Karpas-422 (cell line): ENCODE measurements around the gene SEC24D. TPM values are rescaled to one million over a fixed set of nuclear protein-coding genes. Genes with fewer than 3 reads are reported as not detected.

Source experiments
- DNase-seq: peaks from one replicate; pipeline ENCODE4 v3.0.0-alpha.2; 2015
- H2AFZ ChIP-seq: fragments of 200-600 bp; sonication (generic); 2 replicates; pipeline ENCODE4 v1.6.1; 2014; ENCODE audit warnings: antibody characterized with exemption, low read length, mixed read lengths
- H3K27ac ChIP-seq: fragments of 200-600 bp; sonication (generic); 2 replicates; pipeline ENCODE4 v1.5.1; 2014; ENCODE audit warnings: mild to moderate bottlenecking, low read length, moderate library complexity
- H3K27me3 ChIP-seq: fragments of 200-600 bp; sonication (generic); 2 replicates; pipeline ENCODE4 v1.6.1; 2014; ENCODE audit warnings: low read length, mixed read lengths
- H3K36me3 ChIP-seq: fragments of 200-600 bp; sonication (generic); 2 replicates; pipeline ENCODE4 v1.6.1; 2014; ENCODE audit warnings: low read length, mixed read lengths; ENCODE audit not compliant: insufficient read depth
- H3K4me1 ChIP-seq: fragments of 200-600 bp; sonication (generic); 2 replicates; pipeline ENCODE4 v1.6.1; 2014; ENCODE audit warnings: mild to moderate bottlenecking, low read length, mixed read lengths
- H3K4me2 ChIP-seq: fragments of 200-600 bp; sonication (generic); 2 replicates; pipeline ENCODE4 v1.6.1; 2014; ENCODE audit warnings: low read length, low read depth, mild to moderate bottlenecking; ENCODE audit not compliant: poor library complexity, severe bottlenecking
- H3K4me3 ChIP-seq: fragments of 200-600 bp; sonication (generic); 2 replicates; pipeline ENCODE4 v1.5.1; 2014; ENCODE audit warnings: mild to moderate bottlenecking, antibody characterized with exemption, low read length, mixed read lengths
- H3K79me2 ChIP-seq: fragments of 200-600 bp; sonication (generic); 2 replicates; pipeline ENCODE4 v1.6.1; 2014; ENCODE audit warnings: mild to moderate bottlenecking, low read length, mixed read lengths
- H3K9ac ChIP-seq: fragments of 200-600 bp; sonication (generic); 2 replicates; pipeline ENCODE4 v1.6.0; 2014; ENCODE audit warnings: low read length
- H3K9me2 ChIP-seq: fragments of 200-600 bp; sonication (generic), shearing (Covaris generic); replicated peaks from 2 replicates; pipeline ENCODE4 v1.6.0; 2014; ENCODE audit warnings: mild to moderate bottlenecking, low read length, moderate library complexity; ENCODE audit not compliant: insufficient read depth
- H3K9me3 ChIP-seq: fragments of 300-700, 200-600 bp; sonication (generic); 2 replicates; pipeline ENCODE4 v1.6.1; 2014; ENCODE audit warnings: low read length, mixed read lengths
- H4K20me1 ChIP-seq: fragments of 200-600 bp; sonication (generic); 2 replicates; pipeline ENCODE4 v1.6.1; 2014; ENCODE audit warnings: mild to moderate bottlenecking, antibody characterized with exemption, low read length, low read depth; ENCODE audit not compliant: insufficient read depth
- total RNA-seq: library from RNA; depleted of rRNA; stranded (reverse); fragments of >200 nt; shearing (Covaris generic); gene quantifications from 2 replicates; pipeline ENCODE4 v1.2.3, GENCODE V29; 2014; ENCODE audit warnings: low replicate concordance

SEC24D gene
- total RNA-seq, 1 experiment from 2014 or later, result 65.0 TPM

DNA sequence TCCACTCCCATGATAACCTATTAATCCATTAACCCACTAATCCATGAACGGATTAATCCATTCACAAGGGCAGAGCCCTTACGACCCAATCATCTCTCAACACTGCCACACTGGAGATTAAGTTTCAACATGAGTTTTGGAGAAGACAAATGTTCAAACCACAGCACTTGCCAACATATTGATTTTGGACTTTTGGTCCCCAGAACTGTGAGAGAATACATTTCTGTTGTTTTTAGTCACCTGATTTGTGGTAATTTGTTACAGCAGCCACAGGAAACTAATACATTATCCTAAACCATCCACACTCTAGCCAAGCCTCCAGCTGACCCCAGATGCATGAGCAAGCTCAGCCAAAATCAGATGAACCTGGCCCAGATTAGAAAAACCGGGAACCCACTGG is 22.4 kb downstream of the SEC24D start:
- Histone ChIP-seq H3K27ac (no peak overlapping the region), H3K79me2 (peaks cover 39% of the 10 kb centered on the region), H3K4me1 (peaks cover 7% of the 10 kb centered on the region; the same call in 1 of the 2 replicates), H3K4me2 (no peak overlapping the region), H3K9ac (no peak overlapping the region), H4K20me1 (no peaks in the 10 kb centered on the region), H3K4me3 (no peak overlapping the region), H3K36me3 (peaks cover 60% of the 10 kb centered on the region), H3K9me3 (no peaks in the 10 kb centered on the region), H3K9me2 (no peaks in the 10 kb centered on the region), H2AFZ (no peak overlapping the region), H3K27me3 (no peaks in the 10 kb centered on the region)
- no peak for DNase-seq

DNA sequence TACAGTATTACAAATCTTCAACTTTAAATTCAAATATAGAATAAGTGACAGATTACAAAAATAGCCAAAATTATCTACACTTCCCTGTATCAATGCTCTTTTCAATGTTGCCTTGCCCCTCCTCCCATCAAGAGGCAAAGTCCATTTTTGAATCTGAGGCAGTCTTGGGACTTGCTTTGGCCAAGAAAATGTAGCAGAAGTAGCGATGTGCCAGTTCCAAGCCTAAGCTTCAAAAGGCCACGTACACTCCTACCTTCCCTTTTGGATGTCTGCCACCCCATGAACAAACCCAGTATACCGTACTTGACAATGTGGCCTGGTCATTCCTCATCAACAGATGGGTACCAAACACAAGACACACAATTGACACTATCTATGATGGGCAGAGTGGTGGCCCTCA is 24.1 kb downstream of the SEC24D start:
- H3K4me3 ChIP-seq, result no peak overlapping the region
- peaks cover 23% of the 10 kb centered on the region; the same call in 1 of the 2 replicates for H3K79me2 ChIP-seq
- H3K27ac ChIP-seq, result no peak overlapping the region
- no peak overlapping the region for H3K4me2 ChIP-seq
- H2AFZ ChIP-seq, result no peak overlapping the region
- peaks cover 67% of the 10 kb centered on the region for H3K36me3 ChIP-seq
- no peaks in the 10 kb centered on the region for H3K9me3 ChIP-seq
- H4K20me1 ChIP-seq, result no peaks in the 10 kb centered on the region
- H3K9me2 ChIP-seq, result no peaks in the 10 kb centered on the region
- no peak overlapping the region for H3K9ac ChIP-seq
- H3K4me1 ChIP-seq, result no peaks in the 10 kb centered on the region
- no peaks in the 10 kb centered on the region for H3K27me3 ChIP-seq
- DNase-seq, result no peak

GRCh38 chr4:118810991-118811764 is 24.7 kb downstream of the SEC24D start:
- no peaks in the 10 kb centered on the region for H3K27me3 ChIP-seq
- no peak overlapping the region for H2AFZ ChIP-seq
- no peak overlapping the region for H3K9ac ChIP-seq
- peaks cover 63% of the 10 kb centered on the region for H3K36me3 ChIP-seq
- no peak overlapping the region for H3K4me3 ChIP-seq
- H3K9me3 ChIP-seq, result no peaks in the 10 kb centered on the region
- peak overlapping the region; percentile 9; the same call in 1 of the 2 replicates for H3K27ac ChIP-seq
- peaks cover 18% of the 10 kb centered on the region; the same call in 1 of the 2 replicates for H3K79me2 ChIP-seq
- no peak overlapping the region for H3K4me2 ChIP-seq
- H3K9me2 ChIP-seq, result no peaks in the 10 kb centered on the region
- H4K20me1 ChIP-seq, result no peaks in the 10 kb centered on the region
- DNase-seq, result no peak
- no peaks in the 10 kb centered on the region for H3K4me1 ChIP-seq

DNA sequence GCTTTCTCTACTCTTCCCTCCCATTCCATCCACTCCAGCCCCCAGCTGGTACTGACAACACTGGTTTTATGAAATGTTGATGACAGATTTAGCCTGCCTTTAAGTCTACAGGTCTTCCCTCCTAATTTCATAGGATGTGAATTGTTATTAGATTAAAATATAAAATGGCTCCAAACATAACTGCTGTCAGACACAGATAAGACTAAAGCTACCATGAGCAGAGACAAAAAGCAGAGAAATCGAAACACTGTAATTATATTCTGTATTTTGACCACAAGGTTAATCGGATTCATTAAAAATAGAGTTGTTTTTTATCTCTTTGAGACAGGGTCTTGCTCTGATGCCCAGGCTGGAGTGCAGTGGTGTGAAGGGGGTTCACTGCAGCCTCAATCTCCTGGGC is 28.3 kb downstream of the SEC24D start:
- Histone ChIP-seq H3K36me3 (peaks cover 62% of the 10 kb centered on the region; the same call in 1 of the 2 replicates), H3K79me2 (peaks cover 20% of the 10 kb centered on the region), H3K9ac (no peak overlapping the region), H3K4me3 (no peak overlapping the region), H3K27ac (no peak overlapping the region), H2AFZ (no peak overlapping the region), H4K20me1 (no peaks in the 10 kb centered on the region), H3K9me3 (no peaks in the 10 kb centered on the region), H3K4me2 (no peak overlapping the region), H3K27me3 (no peaks in the 10 kb centered on the region), H3K4me1 (no peaks in the 10 kb centered on the region), H3K9me2 (no peaks in the 10 kb centered on the region)
- no peak for DNase-seq

DNA sequence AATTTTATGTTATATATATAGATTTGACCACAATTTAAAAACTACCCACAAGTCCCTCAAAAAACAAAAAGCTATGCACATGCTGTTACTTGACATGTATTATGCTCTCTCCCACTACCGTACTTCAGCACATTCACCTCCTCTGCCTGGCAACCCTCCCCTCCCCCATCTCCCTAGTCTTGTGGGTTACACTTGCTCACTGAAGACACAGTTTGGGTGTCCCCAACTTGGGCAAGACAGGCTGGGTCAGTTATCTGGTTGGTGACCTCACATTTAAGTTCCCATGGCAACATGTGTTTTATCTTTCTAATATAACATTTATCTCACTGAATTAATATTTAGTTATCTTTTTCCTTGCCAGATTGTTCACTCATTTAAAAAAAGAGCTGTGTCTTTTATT is 32.7 kb downstream of the SEC24D start:
- DNase-seq, result no peak
- H3K36me3 ChIP-seq, result peaks cover 62% of the 10 kb centered on the region; the same call in 1 of the 2 replicates
- no peaks in the 10 kb centered on the region for H3K27me3 ChIP-seq
- H3K9ac ChIP-seq, result no peak overlapping the region
- peaks cover 14% of the 10 kb centered on the region for H3K79me2 ChIP-seq
- H3K9me2 ChIP-seq, result no peaks in the 10 kb centered on the region
- H3K4me3 ChIP-seq, result no peak overlapping the region
- H3K4me1 ChIP-seq, result no peaks in the 10 kb centered on the region
- no peak overlapping the region for H3K27ac ChIP-seq
- no peak overlapping the region for H2AFZ ChIP-seq
- no peaks in the 10 kb centered on the region for H3K9me3 ChIP-seq
- H4K20me1 ChIP-seq, result no peaks in the 10 kb centered on the region
- no peak overlapping the region for H3K4me2 ChIP-seq

GRCh38 chr4:118801895-118802575 is 33.9 kb downstream of the SEC24D start:
- no peak for DNase-seq
- Histone ChIP-seq H3K27ac (no peak overlapping the region), H3K9me2 (no peaks in the 10 kb centered on the region), H3K36me3 (peaks cover 66% of the 10 kb centered on the region), H4K20me1 (no peaks in the 10 kb centered on the region), H3K9ac (no peak overlapping the region), H3K4me1 (no peaks in the 10 kb centered on the region), H3K4me3 (no peak overlapping the region), H3K79me2 (peaks cover 14% of the 10 kb centered on the region), H3K27me3 (no peaks in the 10 kb centered on the region), H3K9me3 (no peaks in the 10 kb centered on the region), H2AFZ (no peak overlapping the region), H3K4me2 (no peak overlapping the region)

DNA sequence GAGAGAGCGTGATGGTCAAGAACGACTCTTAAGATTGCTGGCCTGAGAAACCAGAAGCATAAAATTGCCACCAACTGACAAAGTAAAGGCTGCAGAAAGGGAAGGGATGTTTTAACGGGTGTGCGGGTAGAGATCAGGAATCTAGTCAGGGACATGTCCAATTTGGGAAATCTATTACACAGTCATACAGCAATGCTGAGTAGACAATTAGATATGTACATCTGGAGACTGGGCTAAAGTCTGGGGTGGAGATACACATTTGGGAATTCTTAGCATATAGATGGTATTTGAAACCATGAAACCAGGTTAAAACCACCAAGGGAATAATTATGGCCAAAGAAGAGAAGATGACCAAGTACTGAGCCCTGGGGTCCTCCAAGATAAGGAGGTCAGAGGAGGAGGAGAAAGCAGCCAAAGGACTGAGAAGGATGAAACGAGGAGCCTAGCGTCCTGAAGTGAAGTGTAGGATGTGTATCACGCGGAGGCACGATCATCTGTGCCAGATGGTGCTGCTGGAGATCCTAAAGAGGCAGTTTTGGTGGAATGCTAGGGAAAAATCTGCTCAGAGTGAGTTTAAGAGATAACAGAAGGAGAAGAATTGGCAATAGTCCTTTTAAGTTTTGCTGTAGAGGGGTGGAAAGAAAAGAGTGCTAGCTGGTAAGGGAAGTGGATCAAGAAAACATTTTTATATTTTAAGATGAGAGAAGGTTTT is 36.5 kb downstream of the SEC24D start:
- H2AFZ ChIP-seq, result no peak overlapping the region
- H3K9ac ChIP-seq, result no peak overlapping the region
- no peaks in the 10 kb centered on the region for H4K20me1 ChIP-seq
- no peaks in the 10 kb centered on the region for H3K9me3 ChIP-seq
- no peak overlapping the region for H3K4me3 ChIP-seq
- no peak for DNase-seq
- no peak overlapping the region for H3K4me2 ChIP-seq
- H3K27me3 ChIP-seq, result no peaks in the 10 kb centered on the region
- no peaks in the 10 kb centered on the region for H3K9me2 ChIP-seq
- no peaks in the 10 kb centered on the region for H3K4me1 ChIP-seq
- no peak overlapping the region for H3K27ac ChIP-seq
- peaks cover 14% of the 10 kb centered on the region for H3K79me2 ChIP-seq
- H3K36me3 ChIP-seq, result peaks cover 65% of the 10 kb centered on the region

GRCh38 chr4:118798658-118799057 is 37.3 kb downstream of the SEC24D start:
- Histone ChIP-seq H3K4me1 (no peaks in the 10 kb centered on the region), H3K4me2 (no peak overlapping the region), H3K9me3 (no peaks in the 10 kb centered on the region), H2AFZ (no peak overlapping the region), H3K4me3 (no peak overlapping the region), H3K79me2 (peaks cover 15% of the 10 kb centered on the region), H4K20me1 (no peaks in the 10 kb centered on the region), H3K36me3 (peaks cover 65% of the 10 kb centered on the region), H3K9me2 (no peaks in the 10 kb centered on the region), H3K9ac (no peak overlapping the region), H3K27ac (no peak overlapping the region), H3K27me3 (no peaks in the 10 kb centered on the region)
- DNase-seq, result no peak
